DND-41 (cell line): Measurements from ENCODE around the gene TACR1.

Source experiments
- ATAC-seq: fragments of 200-7000 bp; cut with Tn5 transposase; 3 replicates; pipeline ENCODE4 v1.9.1; 2021; ENCODE audit warnings: low read depth; ENCODE audit not compliant: insufficient read depth
- DNase-seq: peaks from one replicate; pipeline ENCODE4 v3.0.0-alpha.2; 2020
- H2AFZ ChIP-seq: 2 replicates; pipeline ENCODE4 v1.6.0; 2012; ENCODE audit warnings: low read depth, low read length
- H3K27ac ChIP-seq: 2 replicates; pipeline ENCODE4 v1.5.1; 2012; ENCODE audit warnings: low read length, inconsistent platforms
- H3K27me3 ChIP-seq: fragments of 200-600 bp; sonication (generic); 2 replicates; pipeline ENCODE4 v1.6.0; 2012; ENCODE audit warnings: low read length, mild to moderate bottlenecking, inconsistent platforms; ENCODE audit not compliant: insufficient read depth, poor library complexity
- H3K36me3 ChIP-seq: 2 replicates; pipeline ENCODE4 v1.5.1; 2012; ENCODE audit warnings: low read length, inconsistent platforms; ENCODE audit not compliant: insufficient read depth
- H3K4me1 ChIP-seq: 2 replicates; pipeline ENCODE4 v1.5.1; 2012; ENCODE audit warnings: mild to moderate bottlenecking, low read length; ENCODE audit not compliant: insufficient read depth
- H3K4me2 ChIP-seq: 2 replicates; pipeline ENCODE4 v1.6.0; 2012; ENCODE audit warnings: mild to moderate bottlenecking, moderate library complexity, low read length, inconsistent platforms; ENCODE audit not compliant: insufficient read depth
- H3K4me3 ChIP-seq, 2 experiments: fragments of 200-600 bp in 1 of 2; shearing (Covaris generic) in 1 of 2; 2 replicates each; pipeline ENCODE4 v1.5.1; 2012 to 2016; ENCODE audit warnings: inconsistent platforms in 2 of 2, low read length in 2 of 2, mild to moderate bottlenecking in 2 of 2, low read depth in 1 of 2, moderate library complexity in 1 of 2
- H3K79me2 ChIP-seq: 2 replicates; pipeline ENCODE4 v1.6.0; 2012; ENCODE audit warnings: low read length, inconsistent platforms; ENCODE audit not compliant: insufficient read depth
- H3K9ac ChIP-seq: 2 replicates; pipeline ENCODE4 v1.6.0; 2012; ENCODE audit warnings: low read depth, mild to moderate bottlenecking, inconsistent platforms, low read length, moderate library complexity
- H3K9me3 ChIP-seq: 2 replicates; pipeline ENCODE4 v1.5.1; 2012; ENCODE audit warnings: low read length, moderate library complexity, mild to moderate bottlenecking, inconsistent platforms; ENCODE audit not compliant: insufficient read depth, severe bottlenecking
- H4K20me1 ChIP-seq: 2 replicates; pipeline ENCODE4 v1.6.0; 2012; ENCODE audit warnings: low read length; ENCODE audit not compliant: insufficient read depth
- EZH2 ChIP-seq: IDR thresholded peaks from 3 replicates; pipeline ENCODE4 v1.6.1; 2012; ENCODE audit warnings: borderline replicate concordance, low read depth, mild to moderate bottlenecking, moderate library complexity, low read length, inconsistent platforms; ENCODE audit not compliant: severe bottlenecking
- TF ChIP-seq, protein P1 (sequence below): IDR thresholded peaks from 2 replicates; pipeline ENCODE4 v1.5.1; 2012; ENCODE audit warnings: borderline replicate concordance, low read length, moderate library complexity, mild to moderate bottlenecking; ENCODE audit not compliant: poor library complexity, severe bottlenecking; ENCODE audit errors: extremely low read depth

Gene TACR1

DNA sequence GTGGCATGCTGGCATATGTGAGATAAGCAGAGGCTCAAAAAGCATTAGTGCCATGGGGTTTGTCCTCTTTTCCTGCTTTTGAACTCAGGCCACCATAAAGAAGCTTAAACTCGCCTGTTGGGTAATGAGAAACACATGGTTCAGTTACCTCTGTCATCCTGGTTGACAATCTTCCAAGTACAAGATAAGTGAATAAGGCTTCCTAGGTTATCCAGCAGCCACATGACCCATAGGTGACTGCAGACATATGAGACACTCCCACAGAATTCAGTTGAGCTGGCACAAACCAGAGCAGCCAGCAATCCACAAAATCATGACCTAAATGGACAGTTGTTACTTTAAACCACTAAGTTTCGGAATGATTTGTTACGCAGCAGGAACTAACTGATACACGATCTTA, 97.3 kb downstream of the TACR1 start:
- H3K4me3 ChIP-seq, result no peak overlapping the region
- H3K9ac ChIP-seq, result no peak overlapping the region
- no peaks in the 10 kb centered on the region for H4K20me1 ChIP-seq
- no peak for ATAC-seq
- no peak for DNase-seq
- H3K27ac ChIP-seq, result no peak overlapping the region
- no peaks in the 10 kb centered on the region for H3K27me3 ChIP-seq
- H3K4me2 ChIP-seq, result no peak overlapping the region
- no peaks in the 10 kb centered on the region for H3K79me2 ChIP-seq
- TF ChIP-seq EZH2, result no peak
- TF ChIP-seq, protein P1, sequence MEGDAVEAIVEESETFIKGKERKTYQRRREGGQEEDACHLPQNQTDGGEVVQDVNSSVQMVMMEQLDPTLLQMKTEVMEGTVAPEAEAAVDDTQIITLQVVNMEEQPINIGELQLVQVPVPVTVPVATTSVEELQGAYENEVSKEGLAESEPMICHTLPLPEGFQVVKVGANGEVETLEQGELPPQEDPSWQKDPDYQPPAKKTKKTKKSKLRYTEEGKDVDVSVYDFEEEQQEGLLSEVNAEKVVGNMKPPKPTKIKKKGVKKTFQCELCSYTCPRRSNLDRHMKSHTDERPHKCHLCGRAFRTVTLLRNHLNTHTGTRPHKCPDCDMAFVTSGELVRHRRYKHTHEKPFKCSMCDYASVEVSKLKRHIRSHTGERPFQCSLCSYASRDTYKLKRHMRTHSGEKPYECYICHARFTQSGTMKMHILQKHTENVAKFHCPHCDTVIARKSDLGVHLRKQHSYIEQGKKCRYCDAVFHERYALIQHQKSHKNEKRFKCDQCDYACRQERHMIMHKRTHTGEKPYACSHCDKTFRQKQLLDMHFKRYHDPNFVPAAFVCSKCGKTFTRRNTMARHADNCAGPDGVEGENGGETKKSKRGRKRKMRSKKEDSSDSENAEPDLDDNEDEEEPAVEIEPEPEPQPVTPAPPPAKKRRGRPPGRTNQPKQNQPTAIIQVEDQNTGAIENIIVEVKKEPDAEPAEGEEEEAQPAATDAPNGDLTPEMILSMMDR, result no peak
- no peaks in the 10 kb centered on the region for H3K4me1 ChIP-seq
- peaks cover 3% of the 10 kb centered on the region for H3K9me3 ChIP-seq
- H2AFZ ChIP-seq, result no peak overlapping the region
- H3K36me3 ChIP-seq, result no peaks in the 10 kb centered on the region

DNA sequence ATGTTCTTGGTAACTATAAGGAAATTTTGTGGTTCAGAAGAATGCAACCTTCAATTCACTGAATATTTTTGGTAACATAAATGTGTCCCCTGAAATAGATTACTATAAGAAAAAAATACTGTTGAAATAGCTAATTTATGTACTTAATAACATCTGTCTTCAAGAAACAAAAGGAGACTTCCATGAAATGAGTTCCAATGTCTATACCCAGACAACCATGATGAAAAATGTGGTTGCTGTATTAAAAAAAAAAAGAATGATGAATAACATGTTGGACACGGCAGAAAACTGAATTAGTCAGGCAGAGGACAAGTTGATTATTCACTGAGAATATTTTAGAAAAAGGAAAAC, 98.5 kb downstream of the TACR1 start:
- H3K27ac ChIP-seq, result no peak overlapping the region
- H3K4me2 ChIP-seq, result no peak overlapping the region
- TF ChIP-seq, protein P1, result no peak
- no peak for TF ChIP-seq EZH2
- H4K20me1 ChIP-seq, result no peaks in the 10 kb centered on the region
- H3K79me2 ChIP-seq, result no peaks in the 10 kb centered on the region
- no peak overlapping the region for H2AFZ ChIP-seq
- no peak overlapping the region for H3K4me3 ChIP-seq
- no peaks in the 10 kb centered on the region for H3K36me3 ChIP-seq
- DNase-seq (no peak), ATAC-seq (no peak)
- H3K9ac ChIP-seq, result no peak overlapping the region
- no peaks in the 10 kb centered on the region for H3K27me3 ChIP-seq
- H3K9me3 ChIP-seq, result peaks cover 3% of the 10 kb centered on the region
- H3K4me1 ChIP-seq, result no peaks in the 10 kb centered on the region

DNA sequence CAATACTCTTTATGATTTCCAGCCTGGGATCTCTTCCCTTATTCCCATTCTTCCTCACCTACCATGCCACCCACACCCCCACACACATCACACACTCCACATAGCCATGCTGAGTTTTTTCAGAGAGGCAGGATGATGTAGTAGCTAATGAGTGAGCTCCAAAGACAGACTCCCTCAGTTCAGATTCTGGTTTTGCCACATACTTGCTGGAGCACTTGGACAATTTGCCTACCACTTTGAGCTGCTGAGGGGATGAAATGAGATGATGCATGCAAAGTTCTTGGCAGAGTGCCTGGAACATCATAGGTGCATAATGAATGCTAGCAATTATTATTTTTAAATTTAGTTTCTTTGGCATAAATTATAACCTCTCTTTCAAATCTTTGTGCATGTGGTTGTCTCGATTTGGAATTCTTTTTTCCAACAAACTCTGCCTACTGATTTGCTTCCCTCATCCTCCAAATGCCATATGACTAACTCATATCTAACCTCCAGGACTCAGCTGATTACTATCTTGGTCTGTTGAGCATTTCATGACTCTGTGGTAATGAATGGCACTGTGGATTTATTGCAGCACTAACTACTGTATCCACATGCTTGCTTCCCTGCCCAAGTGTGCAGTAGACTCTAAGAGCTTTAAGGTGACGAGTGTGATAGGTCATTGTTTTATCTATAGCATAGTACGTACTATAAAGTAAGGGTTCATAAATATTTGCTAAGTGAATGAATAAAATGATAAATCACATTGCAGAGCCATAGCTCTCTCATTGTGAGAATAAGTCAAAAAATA, 99.1 kb downstream of the TACR1 start:
- Histone ChIP-seq H3K36me3 (no peaks in the 10 kb centered on the region), H3K9me3 (peaks cover 3% of the 10 kb centered on the region), H3K79me2 (no peaks in the 10 kb centered on the region), H4K20me1 (no peaks in the 10 kb centered on the region), H3K4me3 (no peak overlapping the region), H3K4me2 (no peak overlapping the region), H3K4me1 (no peaks in the 10 kb centered on the region), H3K27ac (no peak overlapping the region), H3K9ac (no peak overlapping the region), H2AFZ (no peak overlapping the region), H3K27me3 (no peaks in the 10 kb centered on the region)
- no peak for TF ChIP-seq EZH2
- TF ChIP-seq, protein P1, result no peak
- ATAC-seq (no peak), DNase-seq (no peak)

DNA sequence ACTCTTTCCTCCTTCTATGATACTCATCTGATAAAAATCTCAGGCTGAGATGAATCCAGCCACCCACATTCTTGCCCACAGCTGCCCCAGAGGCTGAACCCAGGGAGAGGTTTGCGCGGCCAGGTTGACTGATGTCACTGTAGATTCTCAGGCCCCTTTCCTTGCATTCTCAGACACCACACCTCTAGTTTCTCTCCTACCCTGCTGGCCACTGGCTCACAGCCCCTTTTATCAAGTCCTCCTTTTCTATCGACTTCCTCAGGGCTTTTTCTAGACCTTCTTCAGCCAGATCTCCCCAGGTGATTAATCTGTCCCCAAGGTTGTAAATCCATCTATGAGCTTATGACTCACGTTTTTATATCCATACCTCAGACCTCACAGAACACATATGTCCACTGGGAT, 99.8 kb downstream of the TACR1 start:
- H3K4me3 ChIP-seq, result no peak overlapping the region

More for the DNA sequence above, 99.8 kb downstream of the TACR1 start:
- H2AFZ ChIP-seq, result no peak overlapping the region
- H3K4me2 ChIP-seq, result no peak overlapping the region
- DNase-seq, result no peak
- H3K9ac ChIP-seq, result no peak overlapping the region
- no peaks in the 10 kb centered on the region for H3K4me1 ChIP-seq
- H3K9me3 ChIP-seq, result peaks cover 3% of the 10 kb centered on the region
- ATAC-seq, result no peak
- TF ChIP-seq EZH2, result no peak
- TF ChIP-seq, protein P1, result no peak
- H3K27me3 ChIP-seq, result no peaks in the 10 kb centered on the region
- no peaks in the 10 kb centered on the region for H3K36me3 ChIP-seq
- no peaks in the 10 kb centered on the region for H3K79me2 ChIP-seq
- no peak overlapping the region for H3K27ac ChIP-seq
- H4K20me1 ChIP-seq, result no peaks in the 10 kb centered on the region
